Loucy (cell line): ENCODE measurements around the gene NUP35.

Source experiments
- CTCF ChIP-seq: fragments of 200-600 bp; sonication (generic); conservative IDR thresholded peaks from 2 replicates; pipeline ENCODE4 v1.5.1; 2014; ENCODE audit warnings: mild to moderate bottlenecking, antibody characterized with exemption, low read length
- EZH2phosphoT487 ChIP-seq: fragments of 200-600 bp; IDR thresholded peaks from 2 replicates; pipeline ENCODE4 v1.6.1; 2018; ENCODE audit warnings: antibody characterized with exemption, mild to moderate bottlenecking, moderate library complexity, borderline replicate concordance

- TF ChIP-seq CTCF (no peak), EZH2phosphoT487 (no peak)
These were observed 32.8 kb upstream of the NUP35 start for GRCh38 chr2:183091318-183091953.
